GM12878 (cell line): ENCODE data around the gene ZNF276. TPM values are rescaled to one million over a fixed set of nuclear protein-coding genes. Genes with fewer than 3 reads are reported as not detected.

Experiments used
- ATAC-seq: fragments of 200-7000 bp; cut with Tn5 transposase; 3 replicates; pipeline ENCODE4 v1.9.1; 2020; ENCODE audit warnings: mild to moderate bottlenecking, moderate library complexity
- BruUV-seq: library from RNA; stranded (reverse); fragments of 400-500 nt; replicated peaks from 2 replicates; lab custom pipeline; 2021; lab: Mats Ljungman, UMichigan
- CTCF ChIA-PET: fragments of 300-600 bp; sonication (Branson Sonifier 250); formaldehyde crosslinking; extraction: SDS; loops from one replicate; lab custom pipeline; 2021; ENCODE audit warnings: inconsistent platforms; lab: Yijun Ruan, JAX
- POLR2A ChIA-PET: fragments of 350-600 bp; formaldehyde crosslinking; extraction: SDS; loops from one replicate; lab custom pipeline; 2021; ENCODE audit warnings: inconsistent platforms; lab: Charles Lee
- RAD21 ChIA-PET: fragments of 300-600 bp; sonication (Branson Sonifier 250); formaldehyde crosslinking; loops from one replicate; lab custom pipeline; 2023; ENCODE audit warnings: antibody characterized with exemption; ENCODE audit not compliant: unreplicated experiment; lab: Charles Lee
- SMC1A ChIA-PET: fragments of 300-600 bp; sonication (Branson Sonifier 250); formaldehyde crosslinking; loops from one replicate; lab custom pipeline; 2023; ENCODE audit not compliant: unreplicated experiment, uncharacterized antibody; lab: Charles Lee
- DNase-seq: peaks from one replicate; pipeline ENCODE4 v3.0.0-alpha.2; 2011; ENCODE audit warnings: low read depth, low spot score
- FAIRE-seq: peaks from 3 replicates; lab custom pipeline; 2011; peaks lifted over from hg19 to GRCh38; lab: Jason Lieb, UNC
- H2AFZ ChIP-seq: 2 replicates; pipeline ENCODE4 v1.6.0; 2011; ENCODE audit warnings: low read depth, low read length, control low read depth; ENCODE audit not compliant: control insufficient read depth
- H3K27ac ChIP-seq: 2 replicates; pipeline ENCODE4 v1.5.1; 2011; ENCODE audit warnings: control low read depth; ENCODE audit not compliant: control insufficient read depth, insufficient read depth
- H3K27me3 ChIP-seq, 2 experiments: replicated peaks in 1 of 2; 2 replicates each; pipeline versions ENCODE4 v1.6.0 to v1.6.1; 2011; ENCODE audit warnings: low read length in 1 of 2; ENCODE audit not compliant: control insufficient read depth in 2 of 2, insufficient read depth in 2 of 2
- H3K36me3 ChIP-seq, 2 experiments: 2 replicates each; pipeline ENCODE4 v1.5.1; 2011; ENCODE audit warnings: low read length in 1 of 2; ENCODE audit not compliant: control insufficient read depth in 2 of 2, insufficient read depth in 2 of 2
- H3K4me1 ChIP-seq: 2 replicates; pipeline ENCODE4 v1.6.1; 2011; ENCODE audit warnings: mild to moderate bottlenecking, low read length, moderate library complexity, mixed read lengths; ENCODE audit not compliant: control insufficient read depth, insufficient read depth
- H3K4me2 ChIP-seq: 2 replicates; pipeline ENCODE4 v1.6.0; 2011; ENCODE audit warnings: control low read depth; ENCODE audit not compliant: control insufficient read depth, insufficient read depth
- H3K4me3 ChIP-seq: fragments of 200-600 bp; sonication (generic); 2 replicates; pipeline ENCODE4 v1.5.1; 2016
- H3K79me2 ChIP-seq: 2 replicates; pipeline ENCODE4 v1.6.0; 2011; ENCODE audit warnings: low read length; ENCODE audit not compliant: control insufficient read depth, insufficient read depth
- H3K9ac ChIP-seq: 2 replicates; pipeline ENCODE4 v1.8.0; 2011; ENCODE audit warnings: low read length, control low read depth, mixed read lengths; ENCODE audit not compliant: control insufficient read depth, insufficient read depth
- H3K9me3 ChIP-seq: replicated peaks from 3 replicates; pipeline ENCODE4 v1.5.1; 2011; ENCODE audit warnings: mild to moderate bottlenecking, low read length; ENCODE audit not compliant: control insufficient read depth, insufficient read depth
- H4K20me1 ChIP-seq: 2 replicates; pipeline ENCODE4 v1.6.0; 2011; ENCODE audit not compliant: control insufficient read depth, insufficient read depth
- FOXK2 ChIP-seq: fragments of 450-650 bp; IDR thresholded peaks from 2 replicates; pipeline ENCODE4 v1.6.1; 2017; ENCODE audit warnings: mild to moderate bottlenecking, moderate library complexity
- HCFC1 ChIP-seq: fragments of 150-350 bp; IDR thresholded peaks from 2 replicates; pipeline ENCODE4 v1.6.1; 2014; ENCODE audit warnings: low read length
- HDAC6 ChIP-seq: fragments of 200-600 bp; sonication (generic); IDR thresholded peaks from one replicate; pipeline ENCODE4 v1.8.0; 2017; ENCODE audit warnings: antibody characterized with exemption; ENCODE audit not compliant: unreplicated experiment
- PML ChIP-seq: IDR thresholded peaks from 2 replicates; pipeline ENCODE4 v1.6.1; 2012; ENCODE audit warnings: low read length, inconsistent platforms
- SMC3 ChIP-seq: IDR thresholded peaks from 2 replicates; pipeline ENCODE4 v1.6.1; 2011; ENCODE audit warnings: low read length, improper control_type of control experiment, borderline replicate concordance
- SUZ12 ChIP-seq: fragments of 200-600 bp; sonication (generic); IDR thresholded peaks from one replicate; pipeline ENCODE4 v1.6.1; 2018; ENCODE audit warnings: antibody characterized with exemption, mild to moderate bottlenecking; ENCODE audit not compliant: unreplicated experiment
- TAF1 ChIP-seq: IDR thresholded peaks from 2 replicates; pipeline ENCODE4 v1.6.1; 2011; ENCODE audit warnings: mild to moderate bottlenecking, low read depth, low read length, borderline replicate concordance
- WGBS: methylation state at CpG from one replicate; pipeline ENCODE4 v1.1.6; 2016; ENCODE audit warnings: low lambda C conversion rate; ENCODE audit not compliant: insufficient replicate concordance, insufficient coverage; ENCODE audit errors: missing lambda C conversion rate; 5-methylcytosine and 5-hydroxymethylcytosine counted together
- in situ Hi-C: fragments of 300-500 bp; cut with MboI; formaldehyde crosslinking; loops from 9 replicates; pipeline ENCODE4 v1.14.3; 2018; ENCODE audit warnings: mixed read lengths
- intact Hi-C: fragments of 100-400 bp; cut with micrococcal nuclease; formaldehyde crosslinking; loops from one replicate; pipeline ENCODE4 v1.14.2; 2022; ENCODE audit not compliant: unreplicated experiment
- polyA plus RNA-seq, 11 experiments: library from polyadenylated mRNA; depleted of rRNA in 4 of 11; unstranded in 6 of 11; stranded (reverse) in 5 of 11; fragments of >200 nt; fragmentation: Nextera tagmentation in 4 of 11; fragmentation: Illumina TruSeq in 1 of 11; extraction: Ambion mirVana in 4 of 11; extraction: Trizol in 1 of 11; gene quantifications; 1 replicate in 1 of 11; 2 replicates in 10 of 11; pipeline versions ENCODE4 v1.2.1 to v1.2.3, GENCODE V29; 2011 to 2016; ENCODE audit warnings: inconsistent platforms in 2 of 11, missing spikeins in 2 of 11, low read depth in 1 of 11
- total RNA-seq, 4 experiments: library from RNA; depleted of rRNA in 3 of 4; stranded (reverse); fragments of >200 nt in 3 of 4; fragmentation: Illumina TruSeq in 1 of 4; extraction: Trizol in 1 of 4; gene quantifications; 2 replicates each; pipeline versions ENCODE4 v1.2.1 to v1.2.3, GENCODE V29; 2013 to 2021
- TF ChIP-seq, protein P1 (sequence below): IDR thresholded peaks from 2 replicates; pipeline ENCODE4 v1.6.1; 2012; ENCODE audit warnings: low read length, inconsistent platforms

ZNF276 gene
- total and polyA plus RNA-seq, 10 of the 15 experiments (the other 5 are each of a cell fraction or from before 2014, with no cell fraction given), result 0.27 to 22.7 (median 8.7) TPM

DNA sequence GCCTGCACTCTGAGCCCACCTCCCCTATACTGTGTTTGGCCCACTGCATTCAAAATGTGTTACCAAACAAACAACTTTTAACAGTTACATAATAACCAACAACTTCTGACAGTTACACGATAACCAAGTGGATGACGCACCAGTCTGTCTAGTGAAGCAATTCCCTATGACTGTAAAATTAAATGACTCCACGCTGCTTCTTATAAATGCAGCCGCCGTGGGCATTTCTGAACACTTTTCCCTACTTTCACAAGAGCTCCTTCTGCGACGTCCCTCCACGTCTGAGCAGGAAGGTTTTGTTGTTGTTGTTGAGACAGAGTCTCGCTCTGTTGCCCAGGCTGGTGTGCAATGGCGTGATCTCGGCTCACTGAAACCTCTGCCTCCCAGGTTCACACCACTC, 27.6 kb downstream of the ZNF276 start:
- no TSS peak for BruUV-seq
- no peak for TF ChIP-seq HCFC1
- TF ChIP-seq HDAC6, result no peak
- TF ChIP-seq SUZ12, result no peak
- TF ChIP-seq, protein P1, sequence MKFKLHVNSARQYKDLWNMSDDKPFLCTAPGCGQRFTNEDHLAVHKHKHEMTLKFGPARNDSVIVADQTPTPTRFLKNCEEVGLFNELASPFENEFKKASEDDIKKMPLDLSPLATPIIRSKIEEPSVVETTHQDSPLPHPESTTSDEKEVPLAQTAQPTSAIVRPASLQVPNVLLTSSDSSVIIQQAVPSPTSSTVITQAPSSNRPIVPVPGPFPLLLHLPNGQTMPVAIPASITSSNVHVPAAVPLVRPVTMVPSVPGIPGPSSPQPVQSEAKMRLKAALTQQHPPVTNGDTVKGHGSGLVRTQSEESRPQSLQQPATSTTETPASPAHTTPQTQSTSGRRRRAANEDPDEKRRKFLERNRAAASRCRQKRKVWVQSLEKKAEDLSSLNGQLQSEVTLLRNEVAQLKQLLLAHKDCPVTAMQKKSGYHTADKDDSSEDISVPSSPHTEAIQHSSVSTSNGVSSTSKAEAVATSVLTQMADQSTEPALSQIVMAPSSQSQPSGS, result no peak
- no peak for TF ChIP-seq FOXK2
- TF ChIP-seq SMC3, result no peak
- no peak for TF ChIP-seq TAF1
- no peak for TF ChIP-seq PML
- no peak overlapping the region for H2AFZ ChIP-seq
- intact Hi-C loops (no loop called here), in situ Hi-C loops (no loop called here)
- POLR2A ChIA-PET, result interaction anchor here (0.5 kb wide), 1 partner anchor 232 kb away, joined by 3 read pairs; no protein-coding TSS in a partner anchor
- H4K20me1 ChIP-seq, result no peaks in the 10 kb centered on the region
- no peak overlapping the region for H3K9ac ChIP-seq
- H3K9me3 ChIP-seq, result no peaks in the 10 kb centered on the region
- H3K27ac ChIP-seq, result no peak overlapping the region
- H3K4me2 ChIP-seq, result no peak overlapping the region
- RAD21 ChIA-PET, result no interaction called here
- no peak overlapping the region for H3K4me3 ChIP-seq
- FAIRE-seq (no peak), ATAC-seq (no peak), DNase-seq (no peak)
- SMC1A ChIA-PET, result no interaction called here
- H3K4me1 ChIP-seq, result no peaks in the 10 kb centered on the region; the same call in 1 of the 2 replicates
- 97% methylated on average over 11 of the region's 11 CpGs for WGBS
- peaks cover 31 to 44% of the 10 kb centered on the region in 2 experiments; a peak in 3 of 4 replicates for H3K36me3 ChIP-seq
- no peaks in the 10 kb centered on the region for H3K79me2 ChIP-seq
- CTCF ChIA-PET, result interaction anchor here (0.6 to 1.3 kb wide), 2 partner anchors 81 to 111 kb away, joined by 3 to 4 read pairs; no protein-coding TSS in a partner anchor
- H3K27me3 ChIP-seq, result no peaks in the 10 kb centered on the region
